ELF-1 (cell line): ENCODE results near the gene ADRM1.

Source experiments
- DNase-seq: peaks from one replicate; pipeline ENCODE4 v3.0.0-alpha.2; 2016; ENCODE audit warnings: low read depth, low spot score

Gene ADRM1

DNA sequence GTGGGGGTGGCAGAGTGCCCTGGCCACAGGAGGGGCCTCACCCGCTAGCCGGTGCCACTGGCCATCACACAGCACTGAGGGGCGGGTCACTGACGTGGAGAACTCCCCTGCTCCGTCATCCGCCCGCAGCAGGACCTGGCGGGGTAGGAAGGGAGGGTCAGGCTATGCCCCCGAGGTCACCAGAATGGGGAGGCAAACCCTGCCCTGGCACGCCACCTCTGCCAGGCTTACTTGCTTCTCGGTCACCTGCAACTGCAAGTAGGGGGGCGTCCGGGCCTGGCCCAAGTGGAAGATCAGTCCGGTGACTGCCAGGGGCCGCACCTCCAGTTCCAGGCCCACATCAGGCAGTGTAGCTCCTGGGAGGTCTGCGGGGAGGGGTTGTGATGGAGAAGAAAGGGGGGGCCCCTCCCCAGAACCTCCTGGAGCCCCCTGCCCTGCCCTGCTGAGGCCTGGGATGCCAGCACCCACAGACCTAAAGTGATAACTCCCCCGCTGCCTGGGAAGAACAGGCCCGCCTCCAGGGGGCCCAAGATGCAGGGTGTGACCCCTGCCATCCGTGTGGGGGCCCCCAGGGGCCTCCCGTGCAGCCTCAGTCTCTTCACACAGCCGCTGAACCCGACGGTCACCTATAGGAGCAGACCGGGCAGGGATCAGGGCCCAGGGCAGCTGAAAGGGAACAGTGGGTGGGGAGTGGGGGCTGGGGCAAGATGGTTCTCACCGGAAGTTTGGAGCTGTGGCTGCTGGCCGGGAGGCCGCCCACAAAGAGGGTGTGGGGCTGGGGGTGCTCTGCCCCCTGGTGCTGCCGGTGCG is 7.4 kb downstream of the ADRM1 start:
- DNase-seq: no peak

DNA sequence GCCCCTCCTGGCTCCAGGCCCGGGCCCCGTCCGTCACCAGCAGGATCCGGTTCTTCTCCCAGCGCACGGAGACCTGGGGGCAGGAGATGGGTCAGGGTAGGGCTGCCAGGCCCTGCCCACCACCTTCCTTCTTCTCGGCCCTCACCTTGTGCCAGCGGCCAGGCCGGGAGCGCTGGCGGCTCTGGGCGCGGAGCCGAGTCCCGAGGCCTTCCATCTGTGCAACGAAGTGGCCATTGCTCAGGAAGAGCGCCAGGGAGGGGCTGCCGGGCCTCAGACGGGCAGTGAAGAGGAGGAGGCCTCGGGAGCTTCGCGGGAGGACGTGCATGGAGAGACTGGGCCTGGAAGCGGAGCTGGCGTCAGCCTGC is 7.9 kb downstream of the ADRM1 start:
- DNase-seq: no peak

DNA sequence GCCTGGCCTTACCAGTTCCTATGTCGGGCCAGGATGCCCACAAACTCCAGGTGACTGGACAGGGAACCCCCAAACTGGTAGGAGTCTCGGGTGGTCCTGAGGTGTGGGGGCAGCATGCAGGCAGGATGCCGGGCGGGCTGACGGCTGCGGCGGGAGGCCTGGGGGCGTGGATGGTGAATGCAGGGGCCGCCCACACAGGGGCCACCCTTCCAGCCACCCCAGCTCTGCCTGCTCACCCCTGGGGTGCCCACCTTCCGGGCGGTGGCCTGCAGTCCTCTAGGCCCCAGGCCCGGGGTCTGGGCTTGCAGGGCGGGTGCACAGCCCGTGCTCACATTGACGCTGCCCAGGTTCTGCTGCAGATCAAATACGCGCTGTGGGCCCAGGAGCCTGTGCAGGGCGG is 8.4 kb downstream of the ADRM1 start:
- DNase-seq: no peak

DNA sequence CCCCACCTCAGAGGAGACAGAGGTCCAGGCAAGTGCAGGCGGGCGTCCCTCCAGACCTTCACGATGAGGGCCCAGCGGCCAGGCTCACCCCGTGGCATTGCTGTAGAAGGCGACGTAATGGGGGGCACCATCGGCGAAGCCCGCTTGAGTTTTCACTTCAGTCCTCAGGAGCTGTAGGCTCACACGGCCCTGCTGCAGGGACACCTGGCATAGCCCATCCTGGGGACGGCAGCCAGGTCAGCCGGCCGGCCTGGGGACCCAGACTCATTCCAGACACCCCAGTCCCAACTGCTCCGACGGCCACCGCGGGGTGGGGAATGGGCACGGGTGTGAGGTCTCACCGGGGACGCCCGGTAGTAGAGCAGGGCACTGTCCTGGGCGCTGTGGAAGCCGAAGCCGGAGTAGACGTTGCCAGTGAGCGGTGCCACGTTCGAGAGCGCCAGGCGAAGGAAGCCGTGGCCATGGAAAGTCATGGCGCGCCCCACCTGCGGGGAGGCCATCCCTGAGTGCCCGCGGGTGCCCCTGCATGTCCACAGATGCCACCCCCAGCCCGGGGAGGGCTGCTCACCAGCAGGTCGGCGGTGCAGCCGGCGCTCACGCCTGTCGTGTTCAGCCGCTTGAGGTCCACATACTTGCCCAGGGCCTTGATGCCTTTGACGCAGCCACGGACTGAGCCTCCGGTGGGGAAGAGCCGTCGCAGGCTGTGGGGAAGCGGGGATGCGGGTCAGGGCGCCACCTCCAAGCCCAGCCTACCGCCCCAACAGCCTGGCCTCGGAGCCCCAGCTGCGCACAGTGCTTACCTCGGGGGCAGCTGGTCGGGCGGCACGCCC is 9.2 kb downstream of the ADRM1 start:
- no peak for DNase-seq

DNA sequence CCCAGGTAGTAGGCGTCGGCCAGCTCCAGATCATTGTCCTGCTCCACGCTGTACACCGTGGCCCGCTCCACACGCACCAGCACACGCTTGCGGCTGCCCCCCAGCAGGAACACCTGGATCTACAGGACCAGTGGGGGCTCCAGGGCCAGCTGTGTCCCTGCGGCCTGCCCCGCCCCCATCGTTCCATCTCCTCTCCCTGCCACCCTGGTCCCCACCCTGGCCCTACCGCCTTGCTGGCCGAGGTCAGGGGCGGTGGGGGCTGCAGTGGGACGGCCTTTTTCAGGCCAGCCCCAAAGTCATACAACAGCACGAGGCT is 9.8 kb downstream of the ADRM1 start:
- DNase-seq: no peak

DNA sequence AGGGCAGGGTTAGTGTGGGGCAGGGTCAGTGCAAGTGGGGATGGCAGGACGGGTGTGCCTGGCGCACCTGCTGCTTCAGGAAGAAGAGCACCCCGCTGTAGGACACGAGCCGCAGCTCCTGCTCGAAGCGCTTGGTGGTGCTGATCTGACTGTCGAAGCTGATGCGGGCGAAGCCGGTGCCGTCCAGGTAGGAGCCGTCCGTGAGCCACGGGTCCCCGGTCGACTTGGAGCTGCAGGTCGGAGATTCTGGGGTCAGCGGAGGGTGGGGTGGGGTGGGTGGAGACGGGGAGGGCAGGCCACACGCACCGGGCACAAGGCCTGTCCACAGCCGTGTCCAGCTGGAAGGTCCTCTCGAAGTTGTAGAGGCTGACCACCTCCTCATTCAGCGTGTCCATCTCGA is 10.2 kb downstream of the ADRM1 start:
- DNase-seq: no peak

DNA sequence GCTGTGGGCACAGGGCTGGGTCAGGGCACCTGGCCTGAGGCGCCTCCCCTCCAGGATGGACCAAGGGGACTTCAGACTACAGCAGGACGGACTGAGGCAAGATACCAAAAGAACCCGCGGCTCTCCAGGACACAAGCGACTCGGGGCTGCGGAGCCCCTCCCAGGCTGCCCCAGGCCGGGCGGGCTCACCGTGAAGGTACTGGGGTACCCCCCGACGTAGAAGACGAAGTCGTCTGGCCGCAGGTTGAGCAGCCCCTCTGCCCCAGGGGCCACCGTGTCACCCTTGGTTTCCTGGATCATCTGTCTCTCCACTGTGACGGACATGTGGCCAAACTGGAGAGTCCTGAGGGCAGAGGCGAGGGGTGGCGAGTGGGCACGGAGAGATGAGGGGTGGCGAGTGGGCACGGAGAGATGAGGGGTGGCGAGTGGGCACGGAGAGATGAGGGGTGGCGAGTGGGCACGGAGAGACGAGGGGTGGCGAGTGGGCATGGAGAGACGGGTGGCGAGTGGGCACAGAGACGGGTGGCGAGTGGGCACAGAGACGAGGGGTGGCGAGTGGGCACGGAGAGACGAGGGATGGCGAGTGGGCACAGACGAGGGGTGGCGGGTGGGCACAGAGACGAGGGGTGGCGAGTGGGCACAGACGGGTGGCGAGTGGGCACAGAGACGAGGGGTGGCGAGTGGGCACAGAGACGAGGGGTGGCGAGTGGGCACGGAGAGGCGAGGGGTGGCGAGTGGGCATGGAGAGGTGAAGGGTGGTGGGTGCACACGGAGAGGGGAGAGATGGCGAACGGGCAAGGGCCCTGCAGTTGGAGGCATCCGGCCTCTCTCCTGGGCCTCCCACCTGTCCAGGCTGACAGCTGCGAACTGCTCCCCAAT is 10.9 kb downstream of the ADRM1 start:
- DNase-seq: no peak

DNA sequence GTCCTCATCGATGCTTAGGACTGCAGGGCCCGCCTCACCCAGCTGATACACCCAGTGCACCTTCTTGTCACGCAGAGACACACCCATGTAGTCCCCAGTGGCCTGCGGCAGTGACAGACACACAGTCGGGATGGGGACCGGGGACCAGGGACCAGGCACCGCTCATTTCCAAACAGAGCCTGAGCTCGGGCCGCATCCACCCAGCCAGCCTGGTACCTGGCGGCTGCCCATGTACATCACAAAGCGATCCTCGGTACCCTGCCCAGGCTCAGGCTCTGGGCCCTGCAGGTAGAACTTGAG is 11.5 kb downstream of the ADRM1 start:
- DNase-seq: no peak

DNA sequence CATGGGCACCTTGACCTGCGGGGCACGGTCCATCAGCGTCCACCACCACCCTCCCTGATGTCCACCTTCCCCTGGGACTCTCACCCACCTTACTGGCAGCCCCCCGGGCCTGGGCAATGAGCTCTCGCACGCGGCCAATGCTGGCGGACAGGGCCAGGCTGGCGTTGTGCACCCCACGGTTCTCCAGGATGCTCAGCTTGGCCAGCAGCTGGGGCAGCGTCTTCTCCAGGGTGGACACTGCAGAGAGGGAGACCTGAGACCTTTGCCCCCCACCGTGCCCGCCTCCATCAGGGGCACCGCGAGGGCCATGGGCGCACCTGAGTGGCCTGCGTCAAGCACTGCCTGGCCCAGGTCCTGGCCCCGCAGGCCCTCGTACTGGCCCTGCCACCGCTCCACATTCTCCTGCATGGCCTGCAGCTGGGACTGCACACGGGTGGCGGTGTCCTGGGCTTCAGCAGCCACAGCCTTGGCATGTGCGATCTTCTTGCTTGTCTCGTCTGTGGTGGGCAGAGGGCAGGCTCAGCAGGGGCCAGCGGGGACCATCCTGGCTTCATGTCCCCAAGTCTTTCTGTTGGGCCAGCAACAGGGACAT is 12.0 kb downstream of the ADRM1 start:
- DNase-seq: no peak

DNA sequence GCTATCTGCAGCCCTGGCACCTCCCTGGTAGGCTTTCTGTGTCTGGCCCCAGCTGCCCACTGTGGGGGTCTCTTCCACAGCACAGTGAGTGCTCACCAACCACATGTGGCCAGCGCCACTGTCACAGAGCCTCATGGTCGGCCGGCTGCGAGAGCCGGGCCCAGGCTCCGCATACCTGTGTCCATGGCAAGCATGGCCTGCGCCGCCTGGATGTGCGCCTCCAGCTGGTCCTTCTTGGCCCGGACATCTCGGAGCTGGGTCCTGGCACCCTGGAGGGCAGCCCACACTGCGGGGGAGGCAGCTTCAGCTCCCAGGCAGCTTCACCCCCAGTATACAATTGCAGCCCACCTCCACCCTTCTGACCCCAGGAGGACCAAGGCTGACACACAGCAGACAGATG is 13.0 kb downstream of the ADRM1 start:
- no peak for DNase-seq

DNA sequence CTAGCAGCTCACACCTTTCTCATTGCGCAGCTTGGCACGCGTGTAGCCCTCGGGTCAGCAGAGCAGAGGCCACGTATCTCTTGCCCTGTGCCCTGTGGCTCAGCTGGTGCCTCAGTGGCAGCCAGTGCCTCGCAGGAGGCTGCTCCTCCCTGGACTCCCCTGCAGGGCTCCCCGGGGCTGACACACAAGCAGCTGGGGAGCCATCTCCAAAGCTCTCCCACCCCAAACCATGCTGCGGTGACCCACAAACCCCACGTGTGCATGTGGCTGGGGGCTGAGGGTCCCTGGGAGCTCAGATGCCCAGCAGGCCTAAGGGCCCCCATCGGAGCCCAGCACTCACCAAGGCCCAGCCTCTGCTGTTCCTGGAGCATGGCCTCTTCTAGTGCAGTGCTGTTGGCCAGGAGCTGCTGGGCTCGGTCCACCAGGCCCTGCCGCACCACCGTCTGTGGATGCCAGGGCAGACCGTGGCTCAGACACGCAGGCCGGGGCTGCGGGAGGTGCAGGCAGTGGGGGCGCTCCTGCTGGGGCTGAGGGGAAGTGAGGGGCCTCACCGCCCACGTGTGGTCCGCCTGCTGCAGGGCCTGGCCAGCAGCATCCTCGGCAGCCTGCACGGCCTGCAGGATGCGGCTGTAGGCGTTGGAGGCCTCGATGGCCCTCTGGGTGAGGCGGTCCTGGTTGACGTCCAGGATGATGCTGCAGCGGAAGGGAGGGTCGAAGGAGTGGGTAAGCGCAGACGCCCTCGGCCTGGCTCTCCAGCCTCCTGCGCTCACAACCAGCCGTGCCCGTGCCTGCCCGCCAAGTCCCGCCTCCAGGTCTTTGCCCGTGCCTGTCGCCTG is 13.8 kb downstream of the ADRM1 start:
- no peak for DNase-seq

DNA sequence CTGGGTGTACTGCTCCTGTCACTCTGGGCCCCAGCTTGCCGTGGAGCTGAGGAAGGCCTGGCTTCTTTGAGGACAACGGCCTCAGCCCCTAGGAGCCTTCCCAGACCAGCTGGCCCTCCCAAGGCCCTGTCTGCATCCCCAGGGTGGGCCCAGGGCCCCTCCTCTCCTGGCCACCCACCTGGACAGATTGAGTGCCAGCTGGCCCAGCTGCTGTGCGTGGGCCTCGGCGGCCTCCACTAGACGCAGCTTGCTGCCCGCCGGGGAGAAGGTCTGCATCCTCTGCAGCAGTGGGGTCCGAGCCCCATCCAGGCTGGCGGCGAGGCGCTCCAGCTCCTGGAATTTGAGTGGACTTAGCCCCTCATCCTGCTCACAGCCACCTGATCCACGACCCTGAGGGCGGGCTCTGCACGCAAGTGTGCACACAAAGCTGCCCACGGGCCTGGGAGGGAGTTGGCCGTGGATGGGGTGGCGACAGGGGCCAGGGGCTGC is 14.4 kb downstream of the ADRM1 start:
- no peak for DNase-seq

DNA sequence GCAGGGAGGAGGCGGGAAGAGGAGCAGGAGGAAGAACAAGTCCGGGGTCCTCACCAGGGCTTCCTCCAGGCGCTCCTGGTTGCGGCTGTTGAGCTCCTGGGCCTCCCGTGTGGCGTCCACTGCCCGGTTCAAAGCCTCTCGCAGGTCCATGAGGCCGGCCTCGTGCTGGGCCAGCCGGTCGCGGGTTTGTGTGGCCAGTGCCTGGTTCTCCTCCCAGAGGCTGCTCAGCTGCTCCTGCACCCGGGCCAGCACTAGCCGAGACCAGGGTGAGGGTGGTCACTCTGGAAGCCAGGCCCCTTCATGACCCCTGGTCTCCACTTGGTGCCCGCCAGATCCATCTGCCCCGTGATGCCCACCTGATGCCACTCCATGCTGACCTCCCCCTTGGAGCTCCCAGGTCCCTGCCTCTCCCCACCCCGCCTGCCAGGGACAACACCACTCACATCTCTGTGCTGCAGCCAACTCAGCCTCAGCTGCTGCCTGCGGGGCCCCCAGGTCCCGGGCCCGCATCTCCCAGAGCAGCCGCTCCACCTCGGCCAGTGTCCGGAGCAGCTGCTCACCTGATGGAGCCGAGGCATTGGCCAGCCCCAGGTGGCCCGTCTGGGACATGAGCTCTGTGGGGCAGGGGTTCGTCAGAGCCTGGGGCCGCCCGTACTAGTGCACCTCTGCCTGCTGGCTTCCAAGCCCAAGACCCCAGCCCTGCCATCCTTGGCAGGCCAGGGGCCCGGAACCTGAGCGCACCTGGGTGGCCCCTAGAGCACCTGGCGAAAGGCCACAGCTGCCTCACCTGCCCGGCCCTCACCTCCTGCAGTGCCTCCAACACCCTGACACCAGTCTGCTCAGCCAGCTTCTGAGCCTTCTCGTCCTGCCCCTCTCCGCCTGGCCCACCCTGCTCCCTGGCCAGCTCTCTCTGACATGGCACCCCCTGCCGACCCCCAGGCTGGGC is 15.9 kb downstream of the ADRM1 start:
- DNase-seq: no peak

DNA sequence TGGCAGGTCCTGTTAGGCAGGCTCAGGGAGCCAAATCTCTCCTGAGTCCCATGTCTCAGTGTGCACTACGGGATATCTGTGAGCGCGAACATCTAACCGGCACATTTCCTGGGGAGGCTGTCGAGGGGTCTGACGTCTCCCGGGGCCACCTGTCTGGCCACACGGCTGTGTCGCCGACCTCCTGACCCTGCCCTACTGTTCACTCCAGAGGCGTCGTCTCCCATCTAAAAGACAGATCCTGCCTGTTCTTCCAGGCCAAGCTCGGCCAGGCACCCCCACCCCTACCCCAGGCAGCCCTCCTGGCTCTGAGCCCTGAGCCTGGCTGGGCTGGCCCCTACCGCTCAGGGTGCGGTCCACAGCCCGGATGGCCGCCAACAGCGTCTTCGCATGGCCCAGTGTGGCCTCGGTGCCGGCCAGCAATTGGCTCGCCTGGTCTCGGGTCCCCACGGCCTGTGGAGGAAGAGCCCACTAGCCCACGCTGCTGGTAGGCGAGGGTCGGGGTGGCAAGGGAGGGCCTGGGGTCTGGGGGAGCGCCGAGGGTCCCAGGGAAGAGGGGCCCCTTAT is 16.6 kb downstream of the ADRM1 start:
- no peak for DNase-seq

DNA sequence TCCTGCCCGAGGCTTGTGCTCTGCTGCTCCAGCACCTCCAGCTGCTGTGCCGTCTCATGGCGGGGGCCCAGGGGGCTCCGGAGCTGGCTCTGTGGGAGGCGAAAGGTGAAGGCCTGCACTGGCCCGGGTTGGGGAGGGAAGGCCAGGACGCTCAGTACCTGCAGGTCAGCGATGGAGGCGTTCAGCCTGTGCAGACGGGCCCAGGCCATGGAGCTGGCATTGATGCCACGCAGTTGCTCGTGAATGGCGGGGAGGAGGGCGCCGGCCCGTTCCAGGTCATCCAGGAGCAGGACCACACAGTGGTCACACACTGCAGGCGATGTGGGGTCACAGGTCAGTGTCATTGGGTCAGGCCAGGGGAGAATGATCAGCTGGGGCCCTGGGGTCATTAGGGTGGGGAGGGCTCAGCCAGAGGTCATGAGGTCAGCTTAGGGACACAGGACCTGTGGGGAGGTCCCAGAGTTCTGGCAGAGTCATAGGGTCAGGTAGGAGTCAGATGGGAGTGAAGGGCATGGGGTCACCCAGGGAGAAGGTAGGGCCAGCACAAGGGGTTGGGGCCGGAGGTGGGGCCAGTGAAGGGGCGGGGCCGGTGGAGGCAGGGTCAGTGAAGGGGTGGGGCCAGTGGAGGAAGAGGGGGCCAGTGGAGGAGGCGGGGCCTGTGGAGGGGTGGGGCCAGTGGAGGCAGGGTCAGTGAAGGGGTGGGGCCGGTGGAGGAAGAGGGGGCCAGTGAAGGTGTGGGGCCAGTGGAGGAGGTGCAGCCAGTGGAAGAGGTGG is 18.0 kb downstream of the ADRM1 start:
- no peak for DNase-seq

DNA sequence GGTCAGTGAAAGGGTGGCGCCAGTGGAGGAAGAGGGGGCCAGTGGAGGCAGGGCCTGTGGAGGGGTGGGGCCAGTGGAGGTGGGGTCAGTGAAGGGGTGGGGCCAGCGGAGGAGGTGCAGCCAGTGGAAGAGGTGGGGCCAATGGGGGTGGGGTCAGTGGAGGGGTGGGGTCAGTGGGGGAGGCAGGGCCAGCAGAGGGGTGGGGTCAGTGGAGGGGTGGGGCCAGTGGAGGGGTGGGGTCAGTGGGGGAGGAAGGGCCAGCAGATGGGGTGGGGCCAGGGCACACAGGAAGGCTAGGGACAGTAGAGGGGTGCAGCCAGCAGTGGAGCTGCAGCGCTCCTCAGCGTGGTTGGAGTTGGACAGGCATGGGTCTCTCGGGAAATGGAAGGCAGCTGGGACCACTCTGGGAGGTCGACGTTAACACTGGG is 18.7 kb downstream of the ADRM1 start:
- no peak for DNase-seq

DNA sequence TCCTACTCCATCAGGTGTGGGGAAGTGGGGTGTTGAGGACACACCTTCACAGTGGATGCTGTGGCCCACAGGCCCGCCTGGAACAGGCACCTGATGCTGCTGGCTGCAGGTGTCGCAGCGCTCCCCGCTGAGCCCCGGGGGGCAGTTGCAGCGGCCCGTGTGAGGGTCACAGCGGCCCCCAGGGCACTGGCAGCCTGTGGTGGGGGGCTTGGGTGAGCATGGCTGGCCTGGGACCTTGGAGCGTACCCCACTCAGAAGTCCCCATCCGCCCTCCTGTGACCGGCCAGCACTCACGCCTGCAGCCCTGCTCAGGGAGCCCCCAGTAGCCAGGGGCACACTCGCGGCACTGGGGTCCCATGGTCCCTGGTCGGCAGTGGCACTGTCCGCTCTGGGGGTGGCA is 19.2 kb downstream of the ADRM1 start:
- no peak for DNase-seq

DNA sequence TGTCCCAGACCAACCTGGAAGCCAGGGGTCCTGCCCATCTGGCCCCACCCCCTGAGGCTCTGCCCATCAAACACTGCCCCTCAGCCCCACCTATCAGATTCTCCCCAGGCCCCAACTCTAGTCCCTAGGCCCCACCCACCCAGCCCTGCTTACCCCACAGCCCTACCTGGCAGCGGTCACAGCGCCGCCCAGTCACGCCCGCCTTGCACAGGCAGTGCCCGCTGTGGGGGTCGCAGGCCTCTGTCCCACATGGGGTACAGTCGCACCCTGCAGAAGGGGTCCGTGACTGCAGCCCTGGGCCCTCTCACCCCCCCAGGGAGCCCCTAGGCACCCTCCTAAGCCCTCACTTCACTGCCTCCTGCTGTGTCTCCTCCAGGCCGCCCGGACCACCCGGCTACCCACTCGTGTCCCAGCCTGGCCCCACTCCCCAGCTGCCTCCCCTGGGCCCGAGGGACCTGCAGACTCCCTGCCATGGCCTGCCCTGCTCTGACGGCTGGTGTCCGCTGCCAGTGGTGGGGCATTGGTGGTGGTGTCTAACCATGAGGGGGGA is 19.8 kb downstream of the ADRM1 start:
- no peak for DNase-seq
